ENCODE measurements around the gene ROBO4.
A peak's percentile ranks its signal among the peaks of the same experiment; 100 is the strongest.

The ROBO4 gene

GRCh38 chr11:124886476-124886875, 11.2 kb downstream of the ROBO4 start:
- DNase-seq (ENCODE audit: low spot score in 2 of 2) = no peak
- ATAC-seq = no peak
- Mint-ChIP-seq H3K4me3 (no peak overlapping the region), H3K4me1 (no peaks in the 10 kb centered on the region), H3K36me3 (no peaks in the 10 kb centered on the region), H3K9me3 (no peaks in the 10 kb centered on the region), H3K27ac (no peak overlapping the region)

DNA sequence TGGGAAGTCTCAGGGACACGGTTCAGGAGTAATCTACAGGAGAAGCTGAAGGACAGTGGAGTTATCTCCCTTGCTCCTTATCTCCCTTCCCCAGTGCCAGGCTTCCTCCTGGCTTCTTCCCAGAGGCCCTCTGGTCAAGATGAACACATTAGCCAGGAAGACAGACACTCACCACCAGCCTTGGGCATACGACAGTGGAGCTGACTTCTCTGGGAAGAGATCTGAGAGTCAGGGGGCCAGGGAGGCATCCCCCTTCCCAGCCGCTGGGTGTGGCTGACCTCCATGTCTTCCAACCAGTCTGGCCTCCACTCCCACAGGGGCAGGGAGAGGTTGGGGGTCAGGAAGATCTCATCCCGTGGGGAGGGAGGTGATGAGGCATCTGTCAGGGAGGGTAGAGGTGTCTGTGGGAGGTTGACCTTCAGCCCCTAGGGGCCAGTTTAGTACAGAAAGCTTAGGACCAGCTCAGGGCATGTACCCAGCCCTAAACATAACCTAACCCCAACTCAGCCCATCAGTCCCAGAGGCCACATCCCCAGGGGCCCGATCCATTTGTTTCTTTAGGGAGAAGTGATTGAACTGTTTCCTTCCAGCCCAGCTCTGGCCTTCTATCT, 12.7 kb downstream of the ROBO4 start:
- Mint-ChIP-seq H3K4me1 (no peaks in the 10 kb centered on the region), H3K4me3 (no peak overlapping the region), H3K36me3 (no peaks in the 10 kb centered on the region), H3K9me3 (no peaks in the 10 kb centered on the region), H3K27ac (no peak overlapping the region)
- ATAC-seq = no peak
- DNase-seq (ENCODE audit: low spot score in 2 of 2) = no peak

GRCh38 chr11:124884340-124884739, 13.3 kb downstream of the ROBO4 start:
- no peaks in the 10 kb centered on the region for H3K4me1 Mint-ChIP-seq
- no peak overlapping the region for H3K4me3 Mint-ChIP-seq
- ATAC-seq = no peak
- no peaks in the 10 kb centered on the region for H3K36me3 Mint-ChIP-seq
- DNase-seq (ENCODE audit: low spot score in 2 of 2) = no peak
- H3K27ac Mint-ChIP-seq = no peak overlapping the region
- H3K9me3 Mint-ChIP-seq = no peaks in the 10 kb centered on the region

- no peak for ATAC-seq
- H3K27ac Mint-ChIP-seq = no peak overlapping the region
These were observed 15.2 kb downstream of the ROBO4 start for GRCh38 chr11:124882339-124883071.

DNA sequence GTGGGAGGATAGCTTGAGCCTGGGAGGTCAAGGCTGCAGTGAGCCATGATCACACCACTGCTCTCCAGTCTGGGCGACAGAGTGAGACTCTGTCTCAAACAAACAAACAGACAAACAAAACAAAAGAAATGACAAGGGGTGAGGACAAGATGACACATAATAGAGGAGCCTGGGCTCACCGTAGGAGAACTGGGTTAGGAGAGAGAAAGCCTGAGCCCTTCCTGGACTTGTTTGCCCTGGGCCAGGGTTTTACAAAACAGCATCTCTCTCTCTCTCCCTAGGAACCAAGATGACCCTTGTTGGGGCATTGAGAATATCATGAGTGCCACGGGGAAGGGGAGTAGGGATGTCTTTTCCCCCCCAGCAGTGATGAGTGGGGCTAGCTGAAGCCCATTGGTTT, 16.7 kb downstream of the ROBO4 start:
- peaks cover 12% of the 10 kb centered on the region for H3K4me1 Mint-ChIP-seq
- no peak for ATAC-seq
- H3K27ac Mint-ChIP-seq = no peak overlapping the region
- DNase-seq (ENCODE audit: low spot score in 2 of 2) = no peak
- no peaks in the 10 kb centered on the region for H3K9me3 Mint-ChIP-seq
- no peaks in the 10 kb centered on the region for H3K36me3 Mint-ChIP-seq
- H3K4me3 Mint-ChIP-seq = no peak overlapping the region

More at GRCh38 chr11:124882339-124883071, 15.2 kb downstream of the ROBO4 start:
- DNase-seq (ENCODE audit: low spot score in 2 of 2) = no peak
- peaks cover 6% of the 10 kb centered on the region for H3K4me1 Mint-ChIP-seq
- H3K4me3 Mint-ChIP-seq = no peak overlapping the region
- no peaks in the 10 kb centered on the region for H3K36me3 Mint-ChIP-seq
- H3K9me3 Mint-ChIP-seq = no peaks in the 10 kb centered on the region

- Mint-ChIP-seq H3K27ac (no peak overlapping the region), H3K4me3 (no peak overlapping the region), H3K4me1 (peaks cover 18% of the 10 kb centered on the region), H3K36me3 (no peaks in the 10 kb centered on the region), H3K9me3 (no peaks in the 10 kb centered on the region)
- no peak for ATAC-seq
- no peak for DNase-seq (ENCODE audit: low spot score in 2 of 2)
These were observed 17.4 kb downstream of the ROBO4 start for GRCh38 chr11:124880290-124880611.

- no peak overlapping the region for H3K27ac Mint-ChIP-seq
- no peaks in the 10 kb centered on the region for H3K9me3 Mint-ChIP-seq
- peaks cover 22% of the 10 kb centered on the region for H3K4me1 Mint-ChIP-seq
- no peak for DNase-seq (ENCODE audit: low spot score in 2 of 2)
- no peak overlapping the region for H3K4me3 Mint-ChIP-seq
- H3K36me3 Mint-ChIP-seq = no peaks in the 10 kb centered on the region
- no peak for ATAC-seq
These were observed 18.0 kb downstream of the ROBO4 start for GRCh38 chr11:124879493-124880289.

DNA sequence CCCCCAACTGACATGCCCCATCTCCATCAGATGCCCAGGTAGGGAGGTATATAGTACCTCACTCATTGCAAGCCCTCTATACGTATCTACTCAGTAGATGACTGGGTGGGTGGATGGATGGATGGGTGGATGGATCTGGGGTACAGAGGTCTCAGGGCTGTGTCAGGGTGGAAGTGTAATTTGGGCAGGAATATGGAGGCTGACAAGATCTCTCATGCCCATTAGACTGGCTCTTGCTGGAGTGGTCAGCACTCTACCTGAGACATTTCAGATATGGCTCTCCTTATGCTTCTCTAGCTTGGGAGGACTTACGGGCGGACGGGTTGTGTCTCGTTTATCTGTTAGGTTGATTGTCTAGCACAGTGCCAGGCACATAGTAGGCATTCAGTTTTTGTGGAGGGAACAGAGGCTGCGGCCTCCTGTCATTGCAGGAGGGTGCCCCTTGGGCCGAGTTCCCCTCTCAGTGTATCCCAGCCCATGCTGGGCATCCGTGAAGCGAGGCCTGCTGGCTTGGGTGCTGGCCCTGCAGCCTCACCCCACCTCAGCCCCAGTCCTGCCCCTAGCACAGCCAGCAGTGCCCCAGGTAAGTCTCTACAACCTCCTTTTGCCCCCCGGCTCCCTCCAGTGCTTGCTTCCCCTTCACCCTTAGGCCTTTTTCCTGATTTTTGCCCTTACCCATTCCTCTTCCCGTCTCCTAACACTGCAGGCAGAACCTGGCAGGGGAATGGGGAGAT, 18.7 kb downstream of the ROBO4 start:
- peaks cover 22% of the 10 kb centered on the region for H3K4me1 Mint-ChIP-seq
- no peak for DNase-seq (ENCODE audit: low spot score in 2 of 2)
- no peak overlapping the region for H3K4me3 Mint-ChIP-seq
- no peaks in the 10 kb centered on the region for H3K36me3 Mint-ChIP-seq
- no peak for ATAC-seq
- H3K9me3 Mint-ChIP-seq = no peaks in the 10 kb centered on the region
- H3K27ac Mint-ChIP-seq = no peak overlapping the region

- Mint-ChIP-seq H3K9me3 (no peaks in the 10 kb centered on the region), H3K4me1 (peaks cover 22% of the 10 kb centered on the region), H3K36me3 (no peaks in the 10 kb centered on the region), H3K4me3 (peak overlapping the region; percentile 71), H3K27ac (no peak overlapping the region)
- no peak for ATAC-seq
- DNase-seq (ENCODE audit: low spot score in 2 of 2) = no peak
These were observed 19.5 kb downstream of the ROBO4 start for GRCh38 chr11:124877910-124878758.

DNA sequence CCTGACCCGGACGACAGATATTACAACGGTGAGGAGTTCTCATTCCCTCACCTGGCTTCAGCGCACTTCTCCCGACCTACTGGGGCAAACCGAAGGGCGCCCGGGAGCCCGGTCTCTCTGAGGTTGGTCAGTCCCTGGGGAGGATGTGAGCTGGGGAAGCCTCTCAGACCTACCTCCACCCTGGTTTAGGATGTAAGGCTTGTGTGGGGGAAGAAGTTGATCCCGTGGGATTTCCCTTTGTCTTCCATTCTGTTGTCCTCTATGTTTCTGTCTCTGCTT, 20.1 kb downstream of the ROBO4 start:
- H3K9me3 Mint-ChIP-seq = no peaks in the 10 kb centered on the region
- no peak for ATAC-seq
- H3K4me1 Mint-ChIP-seq = peaks cover 22% of the 10 kb centered on the region
- no peaks in the 10 kb centered on the region for H3K36me3 Mint-ChIP-seq
- no peak overlapping the region for H3K27ac Mint-ChIP-seq
- DNase-seq (ENCODE audit: low spot score in 2 of 2) = no peak
- H3K4me3 Mint-ChIP-seq = peak overlapping the region; percentile 71

DNA sequence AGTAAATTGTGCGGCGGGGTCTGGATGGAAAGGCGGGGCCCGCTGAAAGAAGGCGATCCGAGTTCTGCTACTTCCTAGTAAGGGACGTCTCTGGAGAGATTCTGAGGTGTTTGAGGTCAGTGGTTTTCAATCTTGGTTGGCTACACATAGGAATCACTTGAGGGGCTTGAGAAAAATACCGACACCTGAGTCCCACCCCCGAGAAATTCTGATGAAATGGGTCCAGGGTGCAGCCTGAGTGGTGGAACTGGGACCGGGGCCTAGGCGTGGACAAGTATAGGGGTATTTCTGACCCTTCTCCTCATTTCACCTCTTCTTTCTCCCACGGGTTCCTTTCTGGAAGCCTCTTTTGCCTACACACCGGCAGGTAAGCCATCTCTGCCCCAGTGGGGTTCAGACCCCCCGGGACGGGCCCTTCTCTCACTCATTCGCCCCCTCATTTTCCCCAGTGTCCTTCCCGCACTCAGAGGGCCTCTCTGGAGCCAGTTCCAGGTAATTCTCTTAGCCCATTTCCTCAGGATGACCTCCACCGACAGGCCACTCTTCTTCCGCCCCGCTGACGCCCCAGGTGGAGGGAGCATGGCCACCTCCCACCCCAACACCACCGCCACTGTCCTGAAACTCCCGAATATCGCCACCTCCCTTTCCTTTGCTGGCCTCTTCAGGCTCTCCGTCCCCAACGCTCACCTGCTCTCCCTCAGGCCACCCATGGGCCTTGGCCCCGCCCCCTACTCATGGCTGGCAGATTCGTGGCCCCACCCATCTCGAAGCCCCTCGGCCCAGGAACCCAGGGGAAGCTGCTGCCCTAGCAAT, 20.6 kb downstream of the ROBO4 start:
- Mint-ChIP-seq H3K9me3 (no peaks in the 10 kb centered on the region), H3K4me3 (peak overlapping the region; percentile 71), H3K27ac (peak overlapping the region; percentile 69), H3K4me1 (peaks cover 22% of the 10 kb centered on the region), H3K36me3 (no peaks in the 10 kb centered on the region)
- DNase-seq (ENCODE audit: low spot score in 2 of 2) = no peak
- no peak for ATAC-seq

- no peaks in the 10 kb centered on the region for H3K36me3 Mint-ChIP-seq
- H3K4me1 Mint-ChIP-seq = peaks cover 22% of the 10 kb centered on the region
- H3K27ac Mint-ChIP-seq = peak overlapping the region; percentile 69
These were observed 21.5 kb downstream of the ROBO4 start for GRCh38 chr11:124875943-124876817.

GRCh38 chr11:124875401-124875800, 22.3 kb downstream of the ROBO4 start:
- no peak for DNase-seq (ENCODE audit: low spot score in 2 of 2)
- Mint-ChIP-seq H3K4me3 (peak overlapping the region; percentile 71), H3K36me3 (no peaks in the 10 kb centered on the region), H3K27ac (peak overlapping the region; percentile 69), H3K4me1 (peaks cover 22% of the 10 kb centered on the region), H3K9me3 (no peaks in the 10 kb centered on the region)
- ATAC-seq = no peak

More at GRCh38 chr11:124875943-124876817, 21.5 kb downstream of the ROBO4 start:
- DNase-seq (ENCODE audit: low spot score in 2 of 2) = peak; percentile 69 to 91
- Mint-ChIP-seq H3K4me3 (peak overlapping the region; percentile 71), H3K9me3 (no peaks in the 10 kb centered on the region)
- peak; percentile 91 for ATAC-seq
